ENCODE data around the gene ANXA9. TPM values are rescaled to one million over a fixed set of nuclear protein-coding genes. Genes with fewer than 3 reads are reported as not detected.

The ANXA9 gene
- total and polyA plus RNA-seq, 2 donors (not counting 1 experiment from before 2014, with no cell fraction given): 0.07 to 0.62 TPM

- WGBS (ENCODE audit: insufficient coverage): 40% methylated on average over 1 of the region's 2 CpGs
- Histone ChIP-seq H3K4me1 (ENCODE audit: control insufficient read depth in 2 of 2, insufficient read depth in 2 of 2, low read length in 2 of 2) (peaks cover 7 to 21% of the 10 kb centered on the region in 2 donors), H3K79me2 (ENCODE audit: control insufficient read depth, insufficient read depth, low read length) (peaks cover 3% of the 10 kb centered on the region), H3K36me3 (replicated peaks in 1 of 2; ENCODE audit: control extremely low read depth in 1 of 2, control insufficient read depth in 1 of 2, extremely low read depth in 1 of 2, insufficient read depth in 2 of 2, low read length in 1 of 2) (peaks cover 3 to 15% of the 10 kb centered on the region in 2 experiments), H3K4me2 (replicated peaks; ENCODE audit: low read depth, low read length, poor library complexity, severe bottlenecking) (no peak overlapping the region), H3K9me3 (ENCODE audit: control extremely low read depth in 1 of 3, control insufficient read depth in 2 of 3, insufficient read depth in 1 of 3, low read length in 2 of 3) (no peaks in the 10 kb centered on the region), H3K27me3 (replicated peaks in 1 of 4; ENCODE audit: control extremely low read depth in 1 of 4, control insufficient read depth in 3 of 4, insufficient read depth in 4 of 4, low read length in 3 of 4) (no peaks in the 10 kb centered on the region), H3K9ac (ENCODE audit: low read length) (no peak overlapping the region), H2AFZ (ENCODE audit: insufficient read depth, low read depth, low read length, poor library complexity, severe bottlenecking) (no peak overlapping the region), H4K20me1 (ENCODE audit: control insufficient read depth, insufficient read depth, low read length, poor library complexity, severe bottlenecking) (no peaks in the 10 kb centered on the region), H3K27ac (ENCODE audit: low read length in 2 of 2) (no peak overlapping the region), H3K4me3 (ENCODE audit: control extremely low read depth in 1 of 5, extremely low read depth in 1 of 5, insufficient read depth in 1 of 5, low read depth in 2 of 5, low read length in 4 of 5) (no peak overlapping the region)
- Mint-ChIP-seq H3K27me3 (no peaks in the 10 kb centered on the region), H3K4me3 (no peak overlapping the region), H3K4me1 (peaks cover 25% of the 10 kb centered on the region), H3K9me3 (ENCODE audit: insufficient read depth) (no peaks in the 10 kb centered on the region), H3K27ac (no peak overlapping the region)
- intact Hi-C loops (cut with micrococcal nuclease): loop anchor here (5.0 to 10.0 kb wide), 2 partner anchors 538 to 745 kb away; partner anchors contain the start of gene CA14
- CTCF ChIA-PET: interaction anchor here (0.6 to 1.2 kb wide), 2 partner anchors 10 to 204 kb away, joined by 3 read pairs; no protein-coding TSS in a partner anchor
- ATAC-seq (ENCODE audit: low read depth) (no peak), DNase-seq (no peak)
- POLR2A ChIA-PET: no interaction called here
- TF ChIP-seq CTCF (IDR thresholded peaks at IDR 0.05): no peak
Observed at GRCh38 chr1:150999926-151000325, 17.8 kb downstream of the ANXA9 start.

GRCh38 chr1:151000408-151000807, 18.3 kb downstream of the ANXA9 start:
- WGBS (ENCODE audit: insufficient coverage): 100% methylated on average over 1 of the region's 3 CpGs
- Mint-ChIP-seq H3K4me1 (peaks cover 27% of the 10 kb centered on the region), H3K27ac (no peak overlapping the region), H3K4me3 (no peak overlapping the region), H3K27me3 (no peaks in the 10 kb centered on the region), H3K9me3 (ENCODE audit: insufficient read depth) (no peaks in the 10 kb centered on the region)
- Histone ChIP-seq H2AFZ (ENCODE audit: insufficient read depth, low read depth, low read length, poor library complexity, severe bottlenecking) (no peak overlapping the region), H3K9me3 (ENCODE audit: control extremely low read depth in 1 of 3, control insufficient read depth in 2 of 3, insufficient read depth in 1 of 3, low read length in 2 of 3) (no peaks in the 10 kb centered on the region), H4K20me1 (ENCODE audit: control insufficient read depth, insufficient read depth, low read length, poor library complexity, severe bottlenecking) (no peaks in the 10 kb centered on the region), H3K9ac (ENCODE audit: low read length) (no peak overlapping the region), H3K27ac (ENCODE audit: low read length in 2 of 2) (no peak overlapping the region), H3K4me1 (ENCODE audit: control insufficient read depth in 2 of 2, insufficient read depth in 2 of 2, low read length in 2 of 2) (peaks cover 10 to 26% of the 10 kb centered on the region in 2 donors), H3K27me3 (replicated peaks in 1 of 4; ENCODE audit: control extremely low read depth in 1 of 4, control insufficient read depth in 3 of 4, insufficient read depth in 4 of 4, low read length in 3 of 4) (no peaks in the 10 kb centered on the region), H3K4me2 (replicated peaks; ENCODE audit: low read depth, low read length, poor library complexity, severe bottlenecking) (no peak overlapping the region), H3K79me2 (ENCODE audit: control insufficient read depth, insufficient read depth, low read length) (peaks cover 8% of the 10 kb centered on the region), H3K36me3 (replicated peaks in 1 of 2; ENCODE audit: control extremely low read depth in 1 of 2, control insufficient read depth in 1 of 2, extremely low read depth in 1 of 2, insufficient read depth in 2 of 2, low read length in 1 of 2) (peaks cover 3 to 15% of the 10 kb centered on the region in 2 experiments), H3K4me3 (ENCODE audit: control extremely low read depth in 1 of 5, extremely low read depth in 1 of 5, insufficient read depth in 1 of 5, low read depth in 2 of 5, low read length in 4 of 5) (no peak overlapping the region)
- ATAC-seq (ENCODE audit: low read depth): no peak
- ChIA-PET POLR2A (no interaction called here), CTCF (interaction anchor here (0.6 to 1.5 kb wide), 4 partner anchors 9 to 12 kb away, joined by 3 read pairs; no protein-coding TSS in a partner anchor)
- TF ChIP-seq CTCF (IDR thresholded peaks at IDR 0.05) (no peak), EZH2 (IDR thresholded peaks at IDR 0.05; ENCODE audit: borderline replicate concordance, insufficient read depth, low read depth, low read length, poor library complexity, severe bottlenecking) (no peak)
- no peak for DNase-seq
- intact Hi-C loops (cut with micrococcal nuclease): no loop called here

All from B cell (primary cell).